GM12801 (cell line): Measurements from ENCODE around the gene COPS3.

Experiments used
- TF ChIP-seq, protein P1 (sequence below): IDR thresholded peaks from one replicate; pipeline ENCODE4 v1.5.1; 2011; ENCODE audit warnings: control low read depth; ENCODE audit not compliant: insufficient read length; ENCODE audit errors: extremely low read depth

Gene COPS3

DNA sequence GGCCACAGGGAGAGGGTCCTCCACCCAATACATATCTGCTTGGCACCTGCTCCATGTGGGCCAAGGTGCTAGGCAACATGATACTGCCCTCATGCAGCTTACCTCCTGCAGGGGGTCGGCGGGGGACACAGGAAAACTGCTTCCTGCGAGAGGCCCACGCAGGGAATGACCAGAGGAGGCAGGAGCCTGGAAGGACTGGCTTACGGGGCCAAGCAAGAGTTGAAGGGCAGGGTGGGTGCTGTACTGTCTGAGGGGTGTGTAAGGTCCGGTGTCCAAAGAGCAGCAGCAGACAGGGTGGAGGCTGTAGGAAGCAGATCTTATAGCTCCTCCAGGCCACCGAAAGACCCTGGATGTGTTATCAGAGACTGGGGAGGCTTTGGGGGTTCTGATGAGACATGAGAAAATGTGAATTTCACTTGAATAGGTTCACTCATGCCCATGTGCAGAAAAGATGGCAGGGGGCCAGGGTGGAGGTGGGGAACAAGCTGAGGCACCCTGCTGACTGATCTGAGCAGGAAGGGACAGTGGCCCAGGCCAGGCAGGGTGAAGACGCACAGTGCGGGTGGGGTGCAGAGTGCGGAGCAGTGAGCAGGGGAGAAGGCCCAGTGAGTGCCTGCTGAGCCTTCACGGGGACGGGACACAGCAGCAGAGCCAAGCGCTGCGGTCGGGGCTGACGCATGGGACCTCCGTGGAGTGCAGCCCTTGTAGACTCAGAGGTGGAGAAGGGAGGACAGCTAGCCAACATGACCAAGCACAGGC is 52.3 kb downstream of the COPS3 start:
- TF ChIP-seq, protein P1, sequence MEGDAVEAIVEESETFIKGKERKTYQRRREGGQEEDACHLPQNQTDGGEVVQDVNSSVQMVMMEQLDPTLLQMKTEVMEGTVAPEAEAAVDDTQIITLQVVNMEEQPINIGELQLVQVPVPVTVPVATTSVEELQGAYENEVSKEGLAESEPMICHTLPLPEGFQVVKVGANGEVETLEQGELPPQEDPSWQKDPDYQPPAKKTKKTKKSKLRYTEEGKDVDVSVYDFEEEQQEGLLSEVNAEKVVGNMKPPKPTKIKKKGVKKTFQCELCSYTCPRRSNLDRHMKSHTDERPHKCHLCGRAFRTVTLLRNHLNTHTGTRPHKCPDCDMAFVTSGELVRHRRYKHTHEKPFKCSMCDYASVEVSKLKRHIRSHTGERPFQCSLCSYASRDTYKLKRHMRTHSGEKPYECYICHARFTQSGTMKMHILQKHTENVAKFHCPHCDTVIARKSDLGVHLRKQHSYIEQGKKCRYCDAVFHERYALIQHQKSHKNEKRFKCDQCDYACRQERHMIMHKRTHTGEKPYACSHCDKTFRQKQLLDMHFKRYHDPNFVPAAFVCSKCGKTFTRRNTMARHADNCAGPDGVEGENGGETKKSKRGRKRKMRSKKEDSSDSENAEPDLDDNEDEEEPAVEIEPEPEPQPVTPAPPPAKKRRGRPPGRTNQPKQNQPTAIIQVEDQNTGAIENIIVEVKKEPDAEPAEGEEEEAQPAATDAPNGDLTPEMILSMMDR: no peak

DNA sequence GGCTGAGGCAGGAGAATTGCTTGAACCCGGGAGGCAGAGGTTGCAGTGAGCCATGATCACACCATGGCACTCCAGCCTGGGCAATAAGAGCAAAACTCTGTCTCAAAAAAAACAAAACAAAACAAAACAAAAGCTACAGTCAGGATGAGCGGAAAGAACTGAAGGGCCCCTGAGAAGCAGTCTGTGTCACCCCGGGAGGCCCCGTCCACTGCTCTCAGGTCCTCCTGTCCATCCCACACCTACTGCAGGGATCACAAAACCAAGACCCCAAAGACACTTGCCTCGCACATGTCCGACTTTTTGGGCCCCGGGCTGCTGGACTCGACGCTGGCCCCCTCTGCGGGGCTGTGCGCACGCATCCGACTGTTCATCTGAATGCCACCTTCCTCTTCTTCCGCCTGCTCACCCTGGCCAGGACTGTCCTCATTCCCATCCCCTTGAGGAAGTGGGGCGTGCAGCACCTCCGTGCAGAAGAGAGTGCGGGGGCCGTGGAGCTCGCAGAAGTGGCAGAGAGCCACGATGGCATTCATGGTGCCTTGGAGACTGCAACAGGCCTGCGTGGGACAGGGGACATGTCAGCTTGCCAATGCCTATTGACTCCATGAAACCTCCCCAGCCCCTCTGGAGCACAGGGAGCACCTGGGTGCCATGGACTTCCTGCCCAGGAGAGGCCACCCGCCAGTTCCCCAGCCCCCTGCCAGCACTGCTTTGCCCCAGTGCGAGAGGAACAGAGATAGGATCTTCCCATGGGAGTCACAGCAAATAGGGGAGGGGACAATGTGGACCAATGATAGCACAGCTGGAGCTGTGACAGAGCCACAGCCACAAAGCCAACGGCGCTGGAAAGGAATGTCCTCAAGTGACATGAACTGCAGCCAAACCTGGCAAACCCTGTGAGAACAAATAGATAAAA is 53.2 kb downstream of the COPS3 start:
- TF ChIP-seq, protein P1: no peak

DNA sequence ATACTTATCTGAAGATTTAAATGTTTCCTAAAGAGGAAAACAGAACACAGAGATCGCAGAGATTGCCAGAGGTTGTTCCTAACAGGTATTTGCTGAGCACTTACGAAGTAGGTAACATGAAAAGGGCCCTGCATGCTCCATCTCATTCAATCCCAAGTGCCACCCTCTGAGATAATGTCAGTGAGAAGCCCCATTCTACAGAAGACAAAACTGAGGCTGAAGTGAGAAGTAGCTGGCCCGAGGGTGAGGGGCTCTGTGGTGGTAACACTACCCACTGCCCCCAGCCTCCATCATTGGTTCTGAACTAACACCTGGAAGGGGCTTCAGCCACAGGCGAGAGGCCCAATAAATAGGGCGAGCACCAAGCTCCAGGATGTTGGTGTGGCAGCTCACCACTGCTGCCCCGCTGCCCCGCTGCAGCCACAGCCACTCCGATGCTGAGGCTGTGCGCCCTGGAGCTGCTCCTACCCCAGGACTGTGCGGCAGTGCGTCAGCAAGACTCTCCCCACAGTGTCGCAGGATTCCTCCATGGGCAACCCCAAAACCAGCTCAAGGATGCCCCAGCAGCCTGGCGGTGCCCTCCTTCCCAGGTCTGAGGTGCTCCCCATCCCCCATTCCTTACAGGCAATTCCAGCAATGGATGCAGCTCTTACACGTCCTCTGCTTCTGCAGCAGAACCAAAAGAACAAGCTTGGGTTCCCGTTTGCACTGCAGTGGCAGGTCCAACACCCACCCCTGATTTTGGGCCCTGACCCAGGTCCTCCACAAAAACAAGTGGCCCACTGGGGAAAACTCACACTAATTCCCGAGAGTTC is 54.4 kb downstream of the COPS3 start:
- TF ChIP-seq, protein P1: no peak

DNA sequence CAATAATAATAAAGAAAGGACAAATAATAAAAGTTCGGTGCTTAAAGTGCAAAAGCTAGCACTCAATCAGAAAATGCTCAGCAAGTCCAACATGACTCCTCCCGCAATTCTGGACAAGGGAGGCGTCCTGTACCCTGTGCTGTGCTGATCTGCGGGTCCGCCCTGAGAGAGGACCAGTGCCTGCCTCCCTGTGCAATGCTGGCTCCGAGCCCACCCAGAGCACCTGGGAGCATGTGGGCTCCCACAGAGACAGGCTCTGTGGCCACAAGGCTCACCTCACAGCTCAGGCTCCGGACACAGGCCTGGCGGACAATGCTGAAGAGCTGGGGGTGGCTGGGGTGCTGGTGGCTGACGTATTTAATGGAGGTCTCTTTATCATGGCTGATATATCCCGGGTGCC is 55.1 kb downstream of the COPS3 start:
- TF ChIP-seq, protein P1: no peak

DNA sequence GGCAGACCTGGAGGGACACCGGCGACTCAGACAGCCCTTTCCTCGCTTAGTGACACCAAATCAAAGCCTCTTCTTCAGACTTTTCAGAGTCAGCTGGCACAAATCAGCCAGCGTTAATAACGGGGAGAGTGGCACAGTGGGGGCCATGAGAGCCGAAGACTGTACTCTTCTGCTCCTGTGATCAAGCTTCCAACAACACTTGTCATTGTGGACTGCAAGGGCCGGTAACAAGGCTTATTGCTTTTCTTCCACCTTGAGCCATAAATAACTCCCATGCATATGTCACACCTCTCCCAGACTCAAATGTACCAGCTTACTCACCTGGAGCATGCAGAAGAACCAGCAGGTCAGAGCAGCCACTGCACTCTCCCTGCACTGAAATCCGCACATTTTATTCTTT is 56.9 kb downstream of the COPS3 start:
- TF ChIP-seq, protein P1: no peak

DNA sequence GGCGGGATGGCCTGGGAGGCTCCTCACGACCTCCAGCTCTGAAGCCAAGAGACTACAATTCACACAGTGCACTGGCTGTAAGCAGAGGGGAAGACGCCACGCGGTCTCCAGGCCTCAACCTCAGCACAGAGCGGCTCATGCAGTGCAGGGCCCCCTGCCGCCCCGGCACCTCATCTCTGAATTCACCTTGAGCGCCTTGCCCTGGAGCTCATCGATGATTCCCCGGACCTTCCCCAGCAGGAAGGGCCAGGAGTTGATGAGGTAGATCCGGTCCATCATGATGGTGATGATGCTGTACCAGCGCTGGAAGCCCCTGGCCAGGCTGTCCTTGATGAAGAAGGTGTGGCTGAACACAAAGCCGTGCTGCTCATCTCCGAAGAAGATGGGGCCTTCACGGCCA is 57.3 kb downstream of the COPS3 start:
- TF ChIP-seq, protein P1: no peak

DNA sequence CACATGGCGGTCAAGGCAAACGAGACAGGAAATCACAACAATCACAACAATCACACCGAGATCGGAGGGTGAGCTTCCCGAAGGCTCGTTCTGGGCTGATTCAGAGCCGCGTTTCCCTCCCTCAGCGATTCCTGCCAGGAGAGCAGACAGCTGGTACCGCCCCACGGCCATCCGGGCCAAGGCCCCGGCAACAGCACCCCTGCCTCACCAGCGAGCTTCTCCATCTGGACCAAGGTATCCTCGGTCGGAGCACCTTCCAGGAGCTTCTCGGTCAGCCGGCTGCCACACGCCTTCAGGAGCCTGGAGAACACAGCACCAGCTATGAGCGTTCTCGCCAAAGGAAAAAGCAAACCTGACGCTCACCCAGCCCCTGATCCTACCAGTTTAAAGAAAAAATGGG is 59.7 kb downstream of the COPS3 start:
- TF ChIP-seq, protein P1: no peak
